Activated CD8-positive, alpha-beta memory T cell treated with anti-CD3 and anti-CD28 coated beads for 1 hour (primary cell): ENCODE data around the gene AOPEP.

Source experiments
- DNase-seq, 2 donors: peaks; one replicate each; pipeline ENCODE4 v3.0.0-alpha.2; 2020; ENCODE audit warnings: low read depth in 1 of 2; ENCODE audit errors: extremely low read depth in 1 of 2

Gene AOPEP

DNA sequence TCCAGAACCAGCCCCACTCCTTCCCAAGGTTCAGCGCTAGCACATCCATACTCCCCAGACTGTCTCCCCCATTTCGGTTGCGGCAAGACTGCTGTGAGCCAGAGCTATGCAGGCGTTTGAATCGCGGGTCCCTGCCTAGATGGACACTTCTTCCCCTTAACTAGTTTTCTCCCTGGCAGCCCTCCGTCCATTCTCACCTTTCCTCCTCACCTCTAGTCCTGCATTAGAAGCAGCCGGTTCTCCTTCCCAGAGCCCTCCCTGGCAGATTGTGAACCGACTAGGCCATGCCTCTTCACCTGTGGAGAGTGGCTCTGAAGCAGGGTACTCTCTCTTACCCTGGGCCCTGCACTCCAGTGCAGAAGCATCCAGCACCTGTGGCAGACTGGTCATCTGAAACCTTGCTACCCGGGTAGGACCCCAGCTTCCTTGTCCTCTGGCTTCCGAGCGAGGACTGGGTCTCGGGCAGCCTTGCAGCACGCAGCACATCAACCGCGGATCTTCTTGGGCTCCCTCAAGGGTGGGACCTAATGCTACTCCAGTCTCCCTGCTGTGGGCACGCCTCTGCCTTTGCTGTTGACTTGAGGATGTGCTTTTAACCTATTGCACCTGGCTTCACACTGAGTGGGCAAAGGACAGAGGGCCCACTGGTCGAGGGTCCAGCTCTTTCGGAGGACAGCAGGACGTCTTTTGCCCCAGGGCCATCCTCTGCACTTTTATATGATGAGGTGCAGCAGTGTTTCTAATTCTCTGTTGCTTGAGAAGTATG, 183.6 kb downstream of the AOPEP start:
- no peak for DNase-seq

DNA sequence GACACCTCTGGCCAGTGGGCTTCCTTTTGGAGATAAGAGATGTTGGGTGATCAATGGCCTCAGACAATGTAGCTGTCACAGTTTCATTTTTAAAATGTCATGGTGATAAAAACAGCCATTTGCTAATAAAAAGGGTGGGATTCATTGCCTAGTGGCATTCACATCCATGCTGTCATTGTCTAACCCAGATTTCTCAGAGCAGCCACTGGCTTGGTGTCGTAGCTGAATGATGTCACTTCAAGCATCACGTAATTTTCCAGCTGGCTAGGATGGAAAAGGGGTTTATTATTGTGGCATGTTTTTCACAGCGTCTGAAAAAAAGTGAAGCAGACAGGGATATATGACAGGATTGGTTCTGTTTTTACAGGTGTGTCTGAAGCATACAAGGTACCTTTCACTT, 184.7 kb downstream of the AOPEP start:
- DNase-seq = no peak

DNA sequence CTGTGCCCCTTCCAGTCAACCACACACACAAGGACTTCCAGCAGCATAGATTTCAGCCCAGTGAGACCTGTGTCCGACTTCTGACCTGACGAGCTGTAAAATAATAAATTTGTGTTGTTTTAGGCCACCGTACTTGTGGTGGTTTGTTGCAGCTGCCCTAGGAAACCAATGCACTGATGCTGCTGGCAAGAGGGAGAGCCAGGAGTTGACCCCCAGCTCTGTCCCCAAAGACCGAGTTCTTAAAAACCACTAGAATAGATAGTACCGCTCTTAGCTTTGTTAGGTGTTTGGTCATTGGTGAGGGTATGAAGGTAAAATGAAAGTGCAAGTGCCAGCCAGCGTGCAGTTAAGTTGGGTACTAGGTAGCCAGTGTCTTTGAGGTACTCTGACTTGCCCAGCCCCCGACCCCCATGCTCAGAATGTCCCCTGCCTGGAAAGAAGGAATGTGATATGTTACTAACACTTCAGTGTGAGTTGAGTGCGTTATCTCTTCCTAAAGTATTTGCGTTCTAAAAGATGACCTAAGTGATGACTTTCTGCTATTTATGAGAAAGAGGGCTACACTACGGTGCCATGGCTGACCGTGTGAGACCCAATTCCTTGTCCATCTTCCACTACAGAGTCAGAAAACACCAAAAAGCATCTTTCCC, 185.6 kb downstream of the AOPEP start:
- no peak for DNase-seq

DNA sequence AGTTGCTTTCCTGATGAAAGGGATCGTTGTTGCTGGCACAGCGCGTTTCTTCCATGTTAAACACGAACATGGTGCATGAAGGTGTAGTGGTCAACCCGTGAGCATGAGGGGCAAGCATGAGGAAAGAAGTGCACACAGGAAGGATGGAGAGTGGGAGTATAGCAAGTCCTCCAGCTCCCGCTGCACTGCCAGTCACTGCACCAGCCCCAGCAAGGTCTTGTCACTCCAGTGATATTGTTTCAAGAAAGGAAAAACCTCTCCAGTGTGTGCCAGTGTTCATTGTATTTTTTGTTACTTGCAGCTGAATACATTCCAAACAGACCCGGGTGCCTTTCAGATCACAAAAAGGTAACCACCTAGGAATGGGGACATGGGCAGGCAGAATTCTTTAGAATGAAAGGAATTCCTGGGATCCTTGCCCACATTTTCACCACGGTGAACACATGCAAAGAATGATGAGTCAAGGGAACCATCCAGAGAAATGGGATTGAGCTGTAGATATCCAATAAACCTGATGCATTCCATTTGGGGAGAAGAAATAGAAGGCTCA, 186.3 kb downstream of the AOPEP start:
- no peak for DNase-seq

DNA sequence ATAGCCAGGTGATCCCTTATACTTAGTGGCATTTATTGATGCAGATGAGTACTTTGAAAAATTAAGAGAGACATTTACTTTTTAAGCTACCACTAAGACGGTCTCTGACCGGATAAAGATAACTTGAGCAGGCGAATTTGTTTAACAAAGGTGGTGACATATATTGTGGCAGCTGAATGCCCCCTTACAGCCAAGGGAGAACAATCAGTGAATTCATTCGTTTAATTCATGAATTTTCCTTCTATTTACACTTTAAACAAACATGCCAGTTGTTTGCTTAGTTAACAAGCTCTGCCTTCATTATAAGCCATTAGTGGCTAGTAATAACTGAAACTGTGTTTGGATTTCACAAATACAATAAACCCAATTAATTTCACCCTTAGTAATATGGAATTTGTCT, 187.1 kb downstream of the AOPEP start:
- DNase-seq = no peak

DNA sequence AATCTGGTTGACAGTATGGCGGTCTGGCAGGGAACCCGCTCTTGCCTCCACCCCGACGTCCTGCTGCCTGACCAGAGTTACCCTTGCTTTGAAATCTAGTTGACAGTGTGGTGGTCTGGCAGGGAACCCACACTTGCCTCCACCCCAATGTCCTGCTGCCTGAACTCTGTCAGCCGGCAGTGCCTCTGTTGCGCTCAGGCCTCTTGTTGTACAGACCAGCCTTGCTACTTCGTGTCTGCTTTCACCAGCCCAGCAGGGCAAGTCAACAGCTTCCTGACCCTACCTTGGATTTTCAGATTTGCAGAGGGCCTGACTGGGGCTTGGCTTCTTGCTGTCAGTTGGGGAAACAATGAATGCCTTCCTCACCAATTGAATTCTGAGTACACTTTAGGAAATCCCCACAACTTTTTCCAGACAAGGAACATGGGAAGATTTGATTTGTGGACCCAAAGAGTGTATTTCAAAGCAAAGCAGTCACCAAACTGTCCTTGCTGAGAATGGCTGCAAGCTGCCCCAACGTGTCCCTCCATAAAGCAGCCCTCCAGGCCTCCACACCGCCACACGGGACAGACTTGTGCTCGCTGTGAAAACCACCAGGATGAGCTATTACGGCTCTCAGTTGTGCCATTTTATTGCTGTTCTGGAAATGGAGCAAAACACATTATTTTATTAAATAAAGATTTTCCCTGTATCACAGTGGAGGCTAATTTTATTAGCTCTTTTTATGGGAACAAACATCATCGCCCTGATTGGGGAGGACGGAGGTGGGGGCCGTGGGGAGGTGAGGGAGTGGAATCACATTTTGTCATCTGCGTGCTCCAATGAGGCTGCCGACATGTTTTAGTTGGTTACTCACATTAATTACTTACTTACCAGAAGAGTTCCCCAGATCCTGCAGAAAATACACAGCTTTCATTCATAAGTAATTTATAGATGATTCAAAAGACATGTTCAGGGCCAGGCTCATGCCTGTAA, 189.3 kb downstream of the AOPEP start:
- DNase-seq = no peak

DNA sequence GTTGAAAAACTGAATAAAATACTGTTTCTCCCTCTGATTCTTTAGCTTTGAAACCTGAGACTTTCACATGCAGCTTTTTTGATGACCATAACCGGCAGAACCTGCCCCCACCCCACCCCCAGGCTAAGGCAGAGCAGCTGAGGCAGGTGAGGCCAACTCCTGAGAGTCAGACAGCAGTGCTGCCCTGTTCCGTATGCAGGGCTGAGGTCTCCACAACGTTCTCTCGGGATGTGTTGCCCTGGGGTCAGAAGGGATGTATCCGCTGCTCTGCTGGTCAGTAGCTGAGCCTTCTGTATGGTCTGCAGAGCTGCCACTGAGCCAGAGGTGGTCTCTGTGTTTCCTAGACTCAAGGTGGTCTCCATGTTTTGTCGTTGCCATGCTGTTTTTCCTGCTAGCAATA, 190.5 kb downstream of the AOPEP start:
- DNase-seq = no peak

DNA sequence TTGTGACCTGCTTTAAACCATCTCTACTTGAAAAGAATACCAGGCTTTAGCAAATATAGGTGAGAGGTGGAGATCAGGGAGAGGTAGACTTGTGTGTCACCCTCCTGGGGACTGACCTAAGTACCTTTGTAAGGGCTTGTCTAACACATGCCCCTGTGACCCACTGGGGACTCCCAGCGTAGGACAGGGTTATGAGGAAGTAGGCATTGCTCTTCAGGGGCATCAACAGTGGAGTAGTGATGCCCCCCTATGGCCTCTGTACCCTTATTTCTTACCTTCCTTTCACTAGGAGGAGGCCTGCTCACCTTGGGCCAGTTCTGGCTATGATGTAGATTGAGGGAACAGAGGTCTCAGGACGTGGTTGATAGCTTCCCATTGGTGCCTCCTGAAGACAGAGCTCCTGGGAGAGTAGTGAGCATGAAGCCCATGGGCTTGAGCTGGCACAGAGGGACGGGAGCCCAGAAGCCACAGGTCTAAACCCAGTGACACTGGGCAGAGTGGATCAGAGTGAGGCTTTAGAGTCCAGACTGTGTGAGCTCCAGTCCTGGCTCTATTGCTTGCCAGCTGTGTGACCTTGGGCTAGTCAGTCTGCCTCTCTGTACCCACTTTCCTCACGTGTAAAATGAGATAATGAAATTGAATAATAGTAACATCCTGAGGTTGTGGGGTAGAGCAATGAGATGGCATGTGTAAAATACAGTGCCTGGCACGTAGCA, 191.7 kb downstream of the AOPEP start:
- no peak for DNase-seq

DNA sequence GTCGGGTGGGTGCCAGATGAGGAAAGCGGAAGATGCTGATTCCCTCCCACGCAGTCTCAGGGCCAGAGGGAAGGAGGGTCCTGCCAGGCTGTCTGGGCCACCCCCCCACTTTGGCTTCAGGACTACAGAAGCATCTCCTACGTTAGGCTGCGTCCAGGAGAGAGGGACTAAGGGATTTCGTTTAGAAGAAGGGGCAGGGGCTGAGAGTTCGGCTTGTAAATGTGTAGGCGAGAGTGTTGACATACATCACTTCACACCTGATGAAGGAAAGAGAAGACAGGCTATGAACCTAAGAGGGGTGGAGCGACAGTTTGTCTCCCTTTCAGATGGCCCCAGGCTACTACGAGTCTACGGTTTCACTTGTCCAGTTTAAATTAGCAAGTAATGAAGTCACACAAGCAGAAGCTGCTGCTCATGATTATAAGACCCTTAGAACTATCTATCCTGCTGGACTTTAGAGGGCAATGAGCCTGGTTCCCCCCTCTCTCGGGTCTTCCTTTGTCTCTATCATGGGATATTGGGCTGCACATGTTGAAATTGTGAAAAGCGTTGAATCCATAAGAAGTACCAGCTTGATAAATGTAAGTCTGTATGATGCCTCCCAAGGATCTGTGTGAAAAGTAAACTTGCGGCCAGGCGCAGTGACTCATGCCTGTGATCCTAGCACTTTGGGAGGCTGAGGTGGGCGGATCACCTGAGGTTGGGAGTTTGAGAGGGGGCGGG, 193.0 kb downstream of the AOPEP start:
- no peak for DNase-seq

DNA sequence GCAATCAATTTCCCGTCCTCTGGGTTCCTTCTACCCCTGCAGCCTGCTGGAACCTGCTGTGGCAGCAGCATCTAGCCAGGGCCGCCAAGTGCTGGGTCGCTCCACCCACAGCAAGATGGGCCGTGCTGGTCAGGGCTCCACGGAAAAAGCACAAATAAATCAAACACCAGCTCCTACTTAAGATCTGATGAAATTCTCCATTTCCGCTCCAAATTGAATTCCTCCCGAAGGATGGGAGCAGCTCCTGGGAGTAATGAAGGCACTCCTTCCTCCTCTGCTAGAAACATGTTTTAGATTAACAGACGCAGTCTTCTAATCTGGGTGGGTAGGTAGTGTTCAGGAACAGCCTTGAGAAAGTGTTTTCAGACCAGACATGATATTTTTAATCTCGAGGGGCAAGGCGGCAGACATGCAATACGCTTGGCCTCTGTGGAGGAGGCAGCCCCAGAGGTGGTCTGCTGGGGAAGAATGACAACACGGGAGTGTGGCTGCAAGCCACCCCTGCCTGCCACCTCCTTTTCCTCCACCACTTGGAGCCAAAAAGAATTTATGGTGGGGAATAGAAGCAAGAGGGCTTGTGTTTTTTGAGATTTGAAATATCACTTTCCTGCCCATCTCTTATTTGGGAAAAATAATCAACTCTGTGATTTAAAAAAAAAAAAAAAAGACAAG, 194.1 kb downstream of the AOPEP start:
- no peak for DNase-seq

DNA sequence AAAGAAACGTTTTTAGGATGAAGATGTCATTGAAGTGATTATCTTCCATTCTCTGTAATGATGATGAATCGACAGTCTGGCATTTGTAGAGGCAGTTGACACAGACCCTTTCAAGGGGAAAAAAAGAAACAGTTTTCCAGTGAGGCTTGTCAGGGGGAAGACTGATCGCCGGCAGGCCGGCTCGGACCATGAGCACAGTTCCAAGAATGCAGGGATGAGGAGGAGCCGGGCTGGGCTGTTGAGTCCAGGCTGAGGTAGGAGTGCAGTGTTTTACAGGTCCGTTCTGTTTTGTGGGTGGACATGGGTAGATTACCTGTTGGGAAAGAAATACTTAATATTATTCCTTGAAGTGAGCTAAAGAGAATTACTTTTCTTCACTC, 194.6 kb downstream of the AOPEP start:
- DNase-seq = no peak

DNA sequence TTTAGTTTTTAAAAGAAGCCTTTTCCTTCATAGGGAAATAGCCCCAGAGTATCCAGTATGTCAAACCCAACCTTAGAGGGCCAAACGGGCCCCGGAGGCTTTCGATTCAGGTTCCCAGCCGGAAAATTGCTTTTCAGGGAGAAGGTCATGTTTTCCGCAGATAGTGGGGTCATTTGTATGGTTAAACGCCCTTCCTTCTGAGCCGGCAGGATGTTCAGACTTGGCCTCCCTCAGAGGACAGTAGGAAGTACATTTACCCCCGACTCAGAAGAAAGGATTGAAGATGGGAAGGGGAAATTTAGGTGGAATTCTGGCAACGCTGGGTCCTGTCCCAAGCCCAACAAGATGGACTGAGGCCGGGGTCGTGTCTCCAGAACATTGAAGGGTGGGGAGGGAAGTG, 195.2 kb downstream of the AOPEP start:
- no peak for DNase-seq

DNA sequence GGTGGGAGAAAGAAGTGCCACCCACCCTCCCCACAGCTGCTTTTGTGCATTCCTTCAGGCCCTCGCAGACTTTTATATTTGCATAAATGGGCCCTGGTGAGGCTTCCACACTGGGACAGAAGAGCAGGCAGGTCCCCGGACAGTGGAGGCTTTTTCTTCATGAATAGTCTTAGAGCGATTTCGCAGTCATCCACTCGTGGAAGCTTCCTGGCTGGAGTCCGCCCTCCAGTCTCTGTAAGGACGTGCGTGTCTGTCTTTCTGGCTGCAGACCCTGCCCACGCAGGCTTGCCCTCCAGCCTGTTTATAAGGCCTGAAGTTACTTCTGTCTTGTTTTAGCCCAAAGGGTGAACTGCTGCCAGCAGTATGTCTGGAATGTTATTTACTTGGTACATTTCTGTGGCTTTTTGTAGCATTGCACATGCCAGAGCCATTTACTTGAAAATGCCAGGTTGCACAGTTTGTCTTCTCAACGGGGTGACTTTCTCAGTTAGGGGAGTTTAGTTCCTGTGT, 195.7 kb downstream of the AOPEP start:
- DNase-seq = no peak

DNA sequence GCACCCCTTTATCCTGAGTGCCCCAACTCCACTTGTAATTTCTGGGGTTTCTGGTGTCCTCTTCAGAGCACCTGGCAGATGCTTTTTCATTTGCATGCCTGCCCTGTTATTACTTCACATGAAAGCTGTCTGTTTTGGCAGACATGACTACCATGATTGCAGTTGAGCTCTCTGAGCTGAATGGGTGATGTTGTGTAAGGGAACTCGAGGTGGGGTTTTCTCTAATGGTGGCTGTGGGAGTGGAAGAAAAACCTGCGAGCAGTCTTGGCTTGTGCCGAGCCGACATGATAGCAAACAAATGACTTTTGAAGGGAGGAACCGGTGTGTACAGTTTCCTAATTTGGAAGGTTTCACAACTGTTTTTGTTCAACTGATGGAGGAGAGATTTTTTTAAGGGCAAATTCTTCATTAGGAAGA, 196.2 kb downstream of the AOPEP start:
- no peak for DNase-seq

DNA sequence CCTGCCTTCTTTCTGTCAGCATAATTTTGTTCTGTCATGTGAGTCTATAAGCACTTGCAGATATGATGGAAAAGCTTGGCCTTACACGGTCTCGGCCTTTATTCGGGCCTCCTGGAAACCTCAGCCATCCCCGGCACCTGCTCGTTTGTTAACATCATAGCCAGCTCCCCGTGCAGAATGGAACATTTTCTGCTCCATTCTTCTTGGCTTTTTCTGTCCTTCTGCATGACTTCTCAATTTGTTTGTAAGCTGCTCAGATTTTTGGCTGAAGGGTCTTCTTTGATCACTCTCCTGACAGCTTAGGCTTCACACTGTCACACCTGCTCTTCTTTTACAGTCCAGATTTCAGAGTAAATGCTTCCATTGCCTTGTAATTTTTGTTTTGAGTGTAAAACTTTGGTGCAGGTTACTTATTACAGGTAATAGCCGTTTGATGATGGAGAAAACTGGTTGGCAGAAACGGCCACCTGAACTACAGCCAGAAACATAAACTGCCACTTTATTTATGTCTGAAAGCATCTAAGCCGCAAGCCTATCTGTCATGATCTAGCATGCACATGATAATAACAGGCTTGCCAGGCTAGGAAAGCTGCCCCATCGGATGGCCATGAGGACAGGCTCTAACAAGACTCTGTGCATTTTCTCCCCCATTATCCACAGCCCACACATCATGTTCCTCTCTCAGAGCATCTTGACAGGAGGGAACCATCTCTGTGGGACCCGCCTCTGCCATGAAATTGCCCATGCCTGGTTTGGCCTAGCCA, 197.0 kb downstream of the AOPEP start:
- no peak for DNase-seq

DNA sequence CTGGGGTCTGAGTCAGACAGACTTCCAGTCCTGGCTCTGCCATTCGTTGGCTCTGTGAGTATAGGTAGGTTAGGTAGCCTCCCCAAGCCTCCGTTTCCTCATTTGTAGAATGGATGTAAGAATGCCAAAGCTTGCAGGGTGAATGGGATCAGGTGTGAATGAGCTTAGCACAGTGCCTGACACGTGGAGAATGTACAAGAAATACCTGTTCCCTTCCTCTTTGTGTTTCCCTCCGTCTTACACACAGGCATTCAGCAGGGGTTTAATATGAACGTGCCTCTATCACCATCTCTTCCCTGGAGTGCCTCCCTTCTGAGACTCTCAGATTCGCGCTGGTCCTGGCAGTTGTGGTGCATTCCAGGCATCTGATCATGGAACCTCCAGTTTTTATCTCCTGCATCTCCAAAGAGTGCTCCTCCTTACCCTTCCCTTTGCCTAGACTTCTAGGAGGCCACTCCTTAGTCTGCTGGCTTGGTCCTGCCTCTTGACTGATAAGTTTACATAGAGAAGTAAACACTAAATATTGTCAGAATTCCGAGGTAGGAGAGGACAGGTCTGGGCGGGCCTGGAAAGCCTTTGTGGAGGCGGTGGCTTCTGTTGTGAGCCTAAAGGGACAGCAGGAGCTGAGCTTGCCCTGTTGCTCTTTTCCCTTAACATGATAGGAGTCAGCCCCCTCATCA, 199.4 kb downstream of the AOPEP start:
- DNase-seq = no peak

DNA sequence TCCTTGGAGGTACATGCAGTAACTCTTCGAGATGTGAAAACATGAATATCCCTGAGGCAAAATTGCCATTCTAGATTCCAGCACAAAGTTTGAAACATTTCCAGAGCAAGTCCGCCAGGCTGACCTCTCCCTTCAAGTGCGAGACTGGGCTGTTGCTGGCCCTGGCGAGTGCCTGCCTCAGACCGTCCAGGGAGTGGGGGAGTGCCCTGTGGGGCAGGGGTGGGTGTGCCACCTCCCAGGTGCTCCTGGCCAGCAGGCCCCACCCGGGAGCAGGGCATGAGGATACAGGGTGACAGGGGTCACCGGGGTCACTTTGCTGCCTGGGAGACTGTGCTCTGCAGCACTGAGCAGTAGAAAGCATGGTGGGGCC, 199.9 kb downstream of the AOPEP start:
- DNase-seq = no peak
